Measurements from ENCODE around the gene AKAP8. TPM values are rescaled to one million over a fixed set of nuclear protein-coding genes. Genes with fewer than 3 reads are reported as not detected.

AKAP8 gene
- total and polyA plus RNA-seq, 4 donors, result 15.0 to 43.4 (median 19.7) TPM

DNA sequence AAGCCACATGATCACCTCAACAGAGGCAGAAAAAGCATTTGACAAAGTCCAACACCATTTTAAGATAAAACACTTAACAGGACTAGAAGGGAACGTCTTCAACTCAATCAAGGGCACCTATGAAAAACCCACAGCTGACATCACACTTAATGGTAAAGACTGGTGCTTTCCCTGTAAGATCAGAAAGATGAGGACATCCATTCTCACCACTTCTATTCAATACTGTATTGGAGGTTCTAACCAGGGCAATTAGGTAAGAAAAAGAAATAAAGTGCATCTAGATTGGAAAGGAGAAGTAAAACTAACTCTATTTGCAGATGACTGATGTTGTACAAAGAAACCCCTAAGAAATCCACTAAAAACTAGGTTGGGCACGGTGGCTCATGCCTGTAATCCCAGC, 11.2 kb upstream of the AKAP8 start:
- no peaks in the 10 kb centered on the region for H3K9me3 ChIP-seq (ENCODE audit: control insufficient read depth in 4 of 4, insufficient read depth in 3 of 4, low read length in 3 of 4)
- peaks cover 10 to 24% (median 20%) of the 10 kb centered on the region in 4 donors for H3K36me3 ChIP-seq (ENCODE audit: control insufficient read depth in 4 of 4, insufficient read depth in 4 of 4, low read length in 4 of 4)
- TF ChIP-seq, protein P1, sequence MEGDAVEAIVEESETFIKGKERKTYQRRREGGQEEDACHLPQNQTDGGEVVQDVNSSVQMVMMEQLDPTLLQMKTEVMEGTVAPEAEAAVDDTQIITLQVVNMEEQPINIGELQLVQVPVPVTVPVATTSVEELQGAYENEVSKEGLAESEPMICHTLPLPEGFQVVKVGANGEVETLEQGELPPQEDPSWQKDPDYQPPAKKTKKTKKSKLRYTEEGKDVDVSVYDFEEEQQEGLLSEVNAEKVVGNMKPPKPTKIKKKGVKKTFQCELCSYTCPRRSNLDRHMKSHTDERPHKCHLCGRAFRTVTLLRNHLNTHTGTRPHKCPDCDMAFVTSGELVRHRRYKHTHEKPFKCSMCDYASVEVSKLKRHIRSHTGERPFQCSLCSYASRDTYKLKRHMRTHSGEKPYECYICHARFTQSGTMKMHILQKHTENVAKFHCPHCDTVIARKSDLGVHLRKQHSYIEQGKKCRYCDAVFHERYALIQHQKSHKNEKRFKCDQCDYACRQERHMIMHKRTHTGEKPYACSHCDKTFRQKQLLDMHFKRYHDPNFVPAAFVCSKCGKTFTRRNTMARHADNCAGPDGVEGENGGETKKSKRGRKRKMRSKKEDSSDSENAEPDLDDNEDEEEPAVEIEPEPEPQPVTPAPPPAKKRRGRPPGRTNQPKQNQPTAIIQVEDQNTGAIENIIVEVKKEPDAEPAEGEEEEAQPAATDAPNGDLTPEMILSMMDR (IDR thresholded peaks at IDR 0.05; ENCODE audit: control extremely low read depth, extremely low read depth), result no peak
- H3K4me3 ChIP-seq, result no peak overlapping the region
- 92 to 93% methylated on average over 2 of the region's 2 CpGs for WGBS, 2 donors
- no peaks in the 10 kb centered on the region for H3K4me1 ChIP-seq (ENCODE audit: control insufficient read depth in 5 of 5, insufficient read depth in 5 of 5, low read length in 5 of 5)
- ATAC-seq (ENCODE audit: insufficient read depth, low FRiP score), result no peak
- DNase-seq, result no peak
- no peak overlapping the region for H3K27ac ChIP-seq (ENCODE audit: low read depth in 1 of 2, low read length in 1 of 2)
- no peaks in the 10 kb centered on the region for H3K27me3 ChIP-seq (ENCODE audit: control insufficient read depth in 3 of 3, insufficient read depth in 3 of 3, low read length in 2 of 3)
- H3K9ac ChIP-seq (ENCODE audit: insufficient read depth in 1 of 2, low read length in 2 of 2), result no peak overlapping the region

DNA sequence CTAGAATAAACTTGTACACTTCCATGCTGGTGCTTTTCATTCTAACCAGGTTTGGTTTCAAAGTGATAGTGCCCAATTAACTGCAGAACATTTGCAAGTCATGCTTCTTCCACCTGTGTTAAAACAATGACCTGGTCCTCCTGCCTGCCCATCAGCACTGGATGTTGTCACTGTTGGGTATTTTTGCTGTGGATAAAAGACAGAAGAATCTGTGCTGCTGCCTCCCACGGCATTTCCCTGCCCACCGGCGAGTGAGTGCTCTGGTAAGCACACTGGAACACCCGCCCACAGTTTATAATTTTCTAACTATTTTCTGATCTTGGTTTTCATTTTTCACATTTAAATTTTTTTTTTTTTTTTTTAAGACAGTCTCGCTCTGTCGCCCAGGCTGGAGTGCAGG, 2.3 kb upstream of the AKAP8 start:
- WGBS, 2 donors, result 94 to 98% methylated on average over 6 of the region's 6 CpGs

DNA sequence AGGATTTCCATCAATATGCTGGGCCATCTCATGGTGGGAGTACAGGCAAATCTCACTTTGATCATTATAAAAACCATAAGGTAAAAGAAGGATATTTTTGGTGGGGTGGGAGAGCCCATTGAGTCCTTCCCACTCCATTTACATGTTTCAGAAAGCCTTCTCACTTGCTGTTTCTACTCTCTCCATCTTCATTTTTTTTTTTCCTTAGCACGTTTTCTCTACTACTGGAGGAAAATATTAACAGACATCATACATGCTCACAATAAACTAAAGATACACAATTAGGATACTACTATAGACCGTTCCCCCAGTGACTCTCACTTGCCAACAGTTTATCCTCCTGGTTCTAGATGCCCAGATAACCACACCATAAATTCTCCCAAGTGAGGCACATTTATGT, 1.8 kb upstream of the AKAP8 start:
- H3K4me1 ChIP-seq (ENCODE audit: control insufficient read depth in 5 of 5, insufficient read depth in 5 of 5, low read length in 5 of 5), result peaks cover 0 to 19% (median 9%) of the 10 kb centered on the region in 5 donors
- WGBS, 2 donors, result 88 to 93% methylated on average over 2 of the region's 2 CpGs
- no peak overlapping the region for H3K9ac ChIP-seq (ENCODE audit: insufficient read depth in 1 of 2, low read length in 2 of 2)
- no peak overlapping the region for H3K27ac ChIP-seq (ENCODE audit: low read depth in 1 of 2, low read length in 1 of 2)
- H3K36me3 ChIP-seq (ENCODE audit: control insufficient read depth in 4 of 4, insufficient read depth in 4 of 4, low read length in 4 of 4), result peaks cover 0 to 3% (median under 1%) of the 10 kb centered on the region in 4 donors
- ATAC-seq (ENCODE audit: insufficient read depth, low FRiP score) (no peak), DNase-seq (no peak)
- no peak overlapping the region for H3K4me3 ChIP-seq
- TF ChIP-seq, protein P1 (IDR thresholded peaks at IDR 0.05; ENCODE audit: control extremely low read depth, extremely low read depth), result no peak
- H3K27me3 ChIP-seq (ENCODE audit: control insufficient read depth in 3 of 3, insufficient read depth in 3 of 3, low read length in 2 of 3), result no peaks in the 10 kb centered on the region
- H3K9me3 ChIP-seq (ENCODE audit: control insufficient read depth in 4 of 4, insufficient read depth in 3 of 4, low read length in 3 of 4), result no peaks in the 10 kb centered on the region

More for the DNA sequence above, 2.3 kb upstream of the AKAP8 start:
- Histone ChIP-seq H3K4me1 (ENCODE audit: control insufficient read depth in 5 of 5, insufficient read depth in 5 of 5, low read length in 5 of 5) (peaks cover 0 to 17% (median 9%) of the 10 kb centered on the region in 5 donors), H3K9me3 (ENCODE audit: control insufficient read depth in 4 of 4, insufficient read depth in 3 of 4, low read length in 3 of 4) (no peaks in the 10 kb centered on the region), H3K27ac (ENCODE audit: low read depth in 1 of 2, low read length in 1 of 2) (no peak overlapping the region), H3K9ac (ENCODE audit: insufficient read depth in 1 of 2, low read length in 2 of 2) (no peak overlapping the region), H3K36me3 (ENCODE audit: control insufficient read depth in 4 of 4, insufficient read depth in 4 of 4, low read length in 4 of 4) (peaks cover 0 to 3% (median 2%) of the 10 kb centered on the region in 4 donors), H3K27me3 (ENCODE audit: control insufficient read depth in 3 of 3, insufficient read depth in 3 of 3, low read length in 2 of 3) (no peaks in the 10 kb centered on the region), H3K4me3 (no peak overlapping the region)
- TF ChIP-seq, protein P1 (IDR thresholded peaks at IDR 0.05; ENCODE audit: control extremely low read depth, extremely low read depth), result no peak
- ATAC-seq (ENCODE audit: insufficient read depth, low FRiP score) (no peak), DNase-seq (no peak)

Measured in lung (tissue), 12 donors.